HG03558 (cell line): ENCODE measurements around the gene KREMEN1.
A peak's percentile ranks its signal among the peaks of the same experiment; 100 is the strongest.

ENCODE experiments used
- ATAC-seq: cut with Tn5 transposase; IDR thresholded peaks from one replicate; pipeline ENCODE4 v1.9.1; 2021; ENCODE audit warnings: moderate number of reproducible peaks; ENCODE audit not compliant: unreplicated experiment; ENCODE audit errors: extremely low read depth

Gene KREMEN1

DNA sequence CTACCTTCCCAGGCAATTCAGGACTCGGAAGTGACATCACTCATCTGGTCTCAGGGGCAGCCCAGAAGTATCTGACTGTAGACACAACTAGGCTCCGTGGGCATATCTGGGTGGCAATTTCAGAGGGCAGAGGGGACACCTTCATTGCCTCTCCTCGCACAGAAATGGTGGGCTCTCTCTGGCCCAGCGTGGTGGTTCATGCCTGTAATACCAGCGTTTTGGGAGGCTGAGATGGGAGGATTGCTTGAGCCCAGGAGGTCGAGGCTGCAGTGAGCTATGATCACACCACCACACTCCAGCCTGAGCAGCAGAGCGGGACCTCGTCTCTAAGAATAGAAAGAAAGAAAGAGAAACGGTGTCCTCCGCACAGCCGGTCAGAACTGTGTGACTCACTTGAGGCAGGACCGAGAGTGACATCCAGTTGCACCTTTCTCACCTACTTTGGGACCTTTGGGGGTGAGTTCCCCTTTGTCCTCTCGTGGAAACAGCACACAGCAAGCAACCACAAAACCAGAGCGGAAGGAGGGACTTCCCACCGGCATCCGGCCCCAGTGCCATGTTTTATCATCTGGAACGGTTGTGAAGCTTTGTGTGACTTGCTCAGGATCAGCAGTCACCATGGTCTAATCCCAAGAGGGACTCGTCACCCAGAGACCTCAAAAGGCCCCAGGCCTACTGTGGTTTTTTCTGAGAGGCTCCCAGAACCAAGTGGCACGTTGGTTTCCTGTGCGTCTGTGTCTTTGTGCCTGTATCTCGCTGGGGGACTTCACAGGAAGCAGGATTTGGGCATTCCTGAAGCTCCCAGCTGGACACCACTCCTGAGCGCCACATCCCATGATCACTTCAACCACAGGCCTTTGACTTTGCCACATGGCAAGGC is 94.4 kb downstream of the KREMEN1 start:
- peak; percentile 71 for ATAC-seq

GRCh38 chr22:29171721-29172120 is 98.9 kb downstream of the KREMEN1 start:
- no peak for ATAC-seq

DNA sequence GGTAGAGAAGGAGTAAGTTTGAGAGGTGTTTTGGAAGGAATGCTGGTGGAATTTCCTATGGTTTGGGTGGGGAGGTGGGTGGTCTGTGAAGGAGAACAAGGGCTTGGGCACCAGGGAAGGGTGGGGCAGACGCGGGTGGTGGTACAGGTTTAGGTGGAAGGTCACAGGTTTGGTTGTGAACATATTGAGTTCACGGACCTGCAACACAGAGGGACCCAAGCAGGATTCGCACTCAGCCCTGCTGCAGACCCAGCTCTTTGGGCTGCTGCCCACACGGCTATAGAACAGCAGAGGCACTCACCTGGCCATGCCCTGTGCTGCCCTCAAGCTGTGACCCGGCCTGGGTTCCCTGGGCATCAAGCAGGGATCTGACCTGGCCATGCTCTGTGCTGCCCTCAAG is 99.4 kb downstream of the KREMEN1 start:
- ATAC-seq: no peak

- ATAC-seq: no peak
Measured at GRCh38 chr22:29175312-29175835, 102.5 kb downstream of the KREMEN1 start.

- no peak for ATAC-seq
Measured at GRCh38 chr22:29183971-29184848, 111.4 kb downstream of the KREMEN1 start.

GRCh38 chr22:29184849-29185490 is 112.1 kb downstream of the KREMEN1 start:
- ATAC-seq: no peak

GRCh38 chr22:29186302-29186701 is 113.5 kb downstream of the KREMEN1 start:
- ATAC-seq: no peak

DNA sequence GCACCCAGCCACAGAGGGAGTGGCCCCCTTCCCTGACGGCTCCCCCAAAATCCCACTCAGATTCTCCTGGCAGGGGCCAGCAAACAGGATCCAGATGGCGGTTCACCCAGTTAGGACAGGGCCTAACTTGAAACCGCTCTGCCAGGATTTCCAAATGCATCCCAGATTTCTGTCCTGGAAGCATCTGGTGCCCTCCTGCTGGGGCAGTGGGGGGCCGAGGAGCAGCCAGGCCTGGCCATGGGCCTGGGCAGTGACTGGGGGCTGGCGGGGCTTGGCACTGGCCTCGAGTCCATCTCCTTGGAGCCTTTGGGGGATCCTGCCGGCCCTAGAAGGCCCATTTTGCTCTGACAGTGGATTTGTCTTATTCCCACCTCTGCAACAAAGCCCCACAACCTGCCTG is 115.0 kb downstream of the KREMEN1 start:
- ATAC-seq: no peak

DNA sequence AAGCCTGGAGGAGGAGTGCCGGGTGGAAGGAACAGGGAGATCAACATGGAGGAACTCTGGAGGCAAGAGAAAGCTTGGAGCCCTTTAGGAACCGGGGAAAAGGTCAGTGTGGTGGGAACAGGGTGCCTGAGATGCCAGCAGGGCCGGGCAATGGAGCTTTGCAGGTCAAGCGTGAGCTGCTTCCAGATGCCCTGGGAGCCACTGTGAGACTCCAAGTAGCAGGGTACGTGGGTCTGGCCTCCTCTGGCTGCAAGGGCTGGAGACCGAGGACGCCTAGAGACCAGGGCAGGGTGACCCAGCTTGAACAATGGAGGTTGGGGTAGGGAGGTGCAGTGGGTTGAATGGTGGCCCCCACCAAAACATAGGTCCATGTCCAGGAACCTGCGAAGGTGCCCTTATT is 117.2 kb downstream of the KREMEN1 start:
- ATAC-seq: no peak

- ATAC-seq: no peak
Measured at GRCh38 chr22:29190918-29191317, 118.1 kb downstream of the KREMEN1 start.

DNA sequence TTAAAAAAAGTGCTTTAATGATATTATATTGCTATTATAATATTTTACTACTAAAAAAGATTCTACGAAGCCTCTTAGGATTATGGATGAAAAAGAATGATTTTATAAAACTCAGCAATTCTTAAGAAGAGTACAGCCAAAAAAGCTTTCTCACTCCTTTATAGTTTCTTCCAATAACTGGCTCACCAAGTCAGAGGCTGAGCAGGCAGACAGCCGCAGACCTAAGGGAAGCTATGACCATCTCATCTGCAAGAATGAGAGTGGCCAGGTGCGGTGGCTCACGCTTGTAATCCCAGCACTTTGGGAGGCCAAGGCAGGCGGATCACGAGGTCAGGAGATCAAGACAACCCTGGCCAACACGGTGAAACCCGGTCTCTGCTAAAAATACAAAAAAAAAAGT is 120.2 kb downstream of the KREMEN1 start:
- ATAC-seq: no peak

- no peak for ATAC-seq
Measured at GRCh38 chr22:29194184-29194583, 121.3 kb downstream of the KREMEN1 start.

DNA sequence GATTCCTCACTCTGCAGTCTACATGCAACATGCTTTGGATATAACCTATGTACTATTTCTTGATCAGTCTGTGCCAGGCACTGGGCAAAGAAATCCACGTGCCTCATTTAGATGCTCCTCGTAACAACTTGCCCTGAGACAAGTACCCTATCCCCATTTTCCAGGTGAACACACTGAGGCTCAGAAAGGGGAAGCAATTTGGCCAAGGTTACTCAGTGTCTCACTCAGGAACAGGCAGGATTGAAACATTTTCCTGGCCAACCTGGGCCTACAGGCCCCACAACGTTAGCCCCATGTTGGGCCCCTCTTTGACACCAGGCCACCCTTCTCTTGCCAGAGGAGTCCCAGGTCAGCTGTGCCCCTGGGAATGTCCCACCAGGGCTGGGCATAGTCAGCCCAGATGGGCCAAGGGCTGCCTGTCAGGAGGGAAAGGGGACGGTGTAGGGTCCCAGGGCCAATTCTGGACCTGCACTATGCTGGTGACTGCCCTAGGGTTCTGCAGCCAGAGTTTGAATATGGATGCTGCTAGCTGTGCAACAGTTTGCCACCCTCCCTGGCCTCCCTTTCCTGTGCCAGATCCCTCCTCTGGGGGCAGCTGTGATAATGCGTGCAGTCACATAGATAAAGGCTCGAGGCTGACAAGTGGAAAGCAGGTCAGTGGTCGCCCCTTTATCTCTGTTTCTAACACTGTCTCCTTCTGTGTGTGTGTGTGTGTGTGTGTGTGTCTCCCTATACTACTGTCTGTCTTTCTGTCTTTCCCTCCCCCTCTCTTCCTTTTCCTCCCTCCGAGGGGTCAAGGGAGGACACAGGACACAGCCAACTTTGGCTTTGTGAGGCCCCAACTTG is 122.5 kb downstream of the KREMEN1 start:
- no peak for ATAC-seq

DNA sequence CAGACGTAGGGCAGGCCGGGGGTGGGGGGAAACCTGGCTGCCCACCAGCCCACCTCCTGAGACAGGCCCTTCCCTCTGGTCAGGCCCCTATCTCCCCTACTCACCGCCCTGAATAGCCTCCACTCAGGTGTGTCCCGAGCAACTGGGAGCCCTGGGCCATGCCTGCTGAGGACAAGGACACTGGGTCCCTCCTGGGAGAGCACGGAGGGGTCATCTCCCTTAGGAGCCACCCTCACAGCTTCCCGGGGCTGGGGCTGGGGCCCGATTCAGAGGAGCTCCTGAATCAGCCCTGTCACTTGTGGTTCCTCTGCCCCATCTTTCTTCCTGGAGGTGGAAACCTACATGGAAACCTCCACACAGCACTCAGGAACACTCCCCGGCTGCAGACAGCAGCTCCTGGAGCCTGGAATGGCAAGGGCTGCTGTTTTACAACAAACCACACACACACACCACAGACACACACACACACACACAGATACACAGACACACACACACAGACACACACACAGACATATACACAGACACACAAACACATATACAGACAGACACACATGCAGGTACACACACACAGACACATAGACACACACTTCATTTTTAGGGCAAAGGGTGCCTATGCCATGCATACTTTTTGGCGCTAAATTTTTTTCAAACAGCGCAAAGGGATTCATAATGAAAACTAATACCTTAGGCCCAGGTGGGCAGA is 123.3 kb downstream of the KREMEN1 start:
- ATAC-seq: no peak

DNA sequence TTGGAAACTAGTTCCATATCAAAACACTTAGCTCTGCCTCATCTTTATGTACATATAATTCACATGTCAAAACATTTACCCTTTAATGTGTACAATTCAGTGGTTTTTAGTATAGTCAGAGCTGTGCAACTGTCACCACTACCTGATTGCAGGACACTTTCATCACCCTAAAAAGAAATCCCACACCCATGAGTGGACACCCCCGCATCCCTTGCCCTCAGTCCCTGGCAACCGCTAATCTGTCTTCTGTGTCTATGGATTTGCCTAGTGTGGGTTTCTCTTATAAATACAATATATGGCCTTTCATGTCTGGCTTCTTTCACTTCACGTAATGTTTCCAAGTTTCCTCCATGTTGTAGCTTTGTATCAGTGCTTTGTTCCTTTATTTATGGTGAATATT is 124.3 kb downstream of the KREMEN1 start:
- no peak for ATAC-seq

GRCh38 chr22:29198240-29198639 is 125.4 kb downstream of the KREMEN1 start:
- no peak for ATAC-seq

GRCh38 chr22:29199702-29200400 is 127.0 kb downstream of the KREMEN1 start:
- no peak for ATAC-seq

GRCh38 chr22:29200901-29201300 is 128.1 kb downstream of the KREMEN1 start:
- ATAC-seq: no peak
